Muscle layer of colon (tissue), 2 donors: ENCODE measurements around the gene PEX7.
"Not testable (repeated sequence)": the region's sequence is repeated elsewhere in the genome, so short reads cannot be mapped to it uniquely, and the experiment has no call there.

ENCODE experiments used
- H3K27ac ChIP-seq: one replicate; pipeline ENCODE4 v1.7.0; 2013; ENCODE audit warnings: low read depth, mild to moderate bottlenecking, low read length, moderate library complexity
- H3K27me3 ChIP-seq, 2 donors: one replicate each; pipeline ENCODE4 v1.7.0; 2013; ENCODE audit warnings: low read length in 2 of 2, mild to moderate bottlenecking in 2 of 2; ENCODE audit not compliant: insufficient read depth in 2 of 2, control insufficient read depth in 1 of 2
- H3K36me3 ChIP-seq: one replicate; pipeline ENCODE4 v1.7.0; 2013; ENCODE audit warnings: mild to moderate bottlenecking, low read length; ENCODE audit not compliant: insufficient read depth
- H3K4me1 ChIP-seq: one replicate; pipeline ENCODE4 v1.7.0; 2013; ENCODE audit warnings: mild to moderate bottlenecking, low read length; ENCODE audit not compliant: insufficient read depth
- H3K4me3 ChIP-seq, 2 donors: one replicate each; pipeline ENCODE4 v1.7.0; 2013; ENCODE audit warnings: low read length in 2 of 2, low read depth in 1 of 2, mild to moderate bottlenecking in 1 of 2, moderate library complexity in 1 of 2
- H3K9ac ChIP-seq: one replicate; pipeline ENCODE4 v1.7.0; 2013; ENCODE audit warnings: low read length
- H3K9me3 ChIP-seq: one replicate; pipeline ENCODE4 v1.7.0; 2013; ENCODE audit warnings: mild to moderate bottlenecking, low read length
- donor health status: abdominal sarcoma.
- donor health status: Adenocarcinoma of cecum.

Gene PEX7

GRCh38 chr6:136815608-136816007 lies 6.8 kb upstream of the PEX7 start:
- H3K36me3 ChIP-seq, H3K9me3 ChIP-seq, H3K9ac ChIP-seq, H3K27ac ChIP-seq, H3K4me3 ChIP-seq, H3K4me1 ChIP-seq, H3K27me3 ChIP-seq: not testable (repeated sequence)

DNA sequence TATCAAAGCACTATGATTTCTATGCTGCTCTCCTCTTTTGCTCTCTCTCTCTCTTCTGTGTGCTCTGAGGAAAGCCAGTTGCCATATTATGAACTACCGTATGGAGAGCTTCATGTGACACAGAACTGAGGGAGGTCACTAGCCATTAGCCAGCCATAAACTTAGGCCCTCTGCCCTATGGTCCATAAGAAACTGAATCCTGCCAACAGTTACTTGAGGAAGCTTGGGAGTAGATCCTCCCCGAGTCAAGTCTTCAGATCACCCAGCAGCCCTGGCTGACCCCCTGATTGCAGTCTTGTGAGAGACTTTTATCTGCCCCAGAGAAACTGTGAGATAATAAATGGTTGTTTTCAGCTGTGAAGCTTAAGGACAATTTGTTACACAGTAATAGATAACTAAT lies 5.7 kb upstream of the PEX7 start:
- H3K4me1 ChIP-seq, result peaks cover 2% of the 10 kb centered on the region
- no peak overlapping the region for H3K4me3 ChIP-seq
- no peaks in the 10 kb centered on the region for H3K9me3 ChIP-seq
- H3K9ac ChIP-seq, result no peak overlapping the region
- H3K36me3 ChIP-seq, result no peaks in the 10 kb centered on the region
- H3K27me3 ChIP-seq, result no peaks in the 10 kb centered on the region
- H3K27ac ChIP-seq, result no peak overlapping the region

DNA sequence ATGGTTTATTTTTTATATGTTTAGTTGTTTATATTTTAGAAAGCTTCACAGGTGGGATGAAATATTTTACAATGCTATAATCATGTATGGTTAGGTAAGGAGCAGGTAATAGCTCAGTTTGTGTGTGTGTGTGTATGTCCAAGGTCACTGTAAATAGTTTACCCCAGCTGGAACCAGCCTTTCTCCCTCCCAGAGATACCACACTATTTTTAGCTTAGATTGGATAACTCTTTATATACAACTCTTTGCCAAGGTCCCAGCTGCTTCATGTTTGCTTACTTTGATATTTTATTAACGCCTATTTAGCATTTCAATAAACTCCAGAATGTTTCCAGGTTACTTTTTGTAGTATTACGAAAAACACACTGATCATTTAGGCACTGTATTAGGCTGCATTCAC lies 1.8 kb upstream of the PEX7 start:
- Histone ChIP-seq H3K4me3 (no peak overlapping the region), H3K9me3 (no peaks in the 10 kb centered on the region), H3K4me1 (peaks cover 9% of the 10 kb centered on the region), H3K36me3 (no peaks in the 10 kb centered on the region), H3K27ac (no peak overlapping the region), H3K9ac (no peak overlapping the region), H3K27me3 (no peaks in the 10 kb centered on the region)

GRCh38 chr6:136822046-136822375 lies 381 bp upstream of the PEX7 start:
- Histone ChIP-seq H3K9me3 (no peaks in the 10 kb centered on the region), H3K9ac (peak overlapping the region; percentile 63), H3K4me1 (peaks cover 9% of the 10 kb centered on the region), H3K4me3 (peak overlapping the region; percentile 73 to 93), H3K27me3 (no peaks in the 10 kb centered on the region), H3K36me3 (no peaks in the 10 kb centered on the region), H3K27ac (peak overlapping the region; percentile 75)

DNA sequence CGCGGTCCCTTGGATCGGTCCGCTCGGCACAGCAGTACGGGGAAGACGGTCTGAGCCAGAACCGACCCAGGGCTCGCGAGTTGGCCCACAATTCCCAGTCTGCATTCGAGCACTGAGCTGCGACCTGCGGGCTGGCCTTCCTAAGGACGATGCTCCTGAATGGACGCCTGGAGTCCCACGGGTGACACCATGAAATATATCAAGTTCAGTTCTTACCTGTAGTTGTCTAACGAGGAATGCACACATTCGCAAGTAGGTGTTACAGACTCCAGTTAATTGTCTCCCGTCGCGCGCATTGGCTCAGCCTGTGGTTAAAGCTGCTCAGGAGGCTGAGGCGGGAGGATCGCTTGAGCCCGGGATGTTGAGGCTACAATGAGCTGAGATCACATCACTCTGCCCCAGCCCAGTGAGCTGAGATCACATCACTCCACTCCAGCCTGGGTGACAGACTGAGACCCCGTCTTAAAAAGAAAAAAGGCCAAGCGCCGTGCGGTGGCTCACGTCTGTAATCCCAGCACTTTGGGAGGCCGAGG lies 802 bp downstream of the PEX7 start:
- H3K4me3 ChIP-seq, result peak overlapping the region; percentile 73 to 93
- no peaks in the 10 kb centered on the region for H3K9me3 ChIP-seq
- H3K27me3 ChIP-seq, result no peaks in the 10 kb centered on the region
- peak overlapping the region; percentile 75 for H3K27ac ChIP-seq
- peak overlapping the region; percentile 63 for H3K9ac ChIP-seq
- no peaks in the 10 kb centered on the region for H3K36me3 ChIP-seq
- H3K4me1 ChIP-seq, result peaks cover 9% of the 10 kb centered on the region

DNA sequence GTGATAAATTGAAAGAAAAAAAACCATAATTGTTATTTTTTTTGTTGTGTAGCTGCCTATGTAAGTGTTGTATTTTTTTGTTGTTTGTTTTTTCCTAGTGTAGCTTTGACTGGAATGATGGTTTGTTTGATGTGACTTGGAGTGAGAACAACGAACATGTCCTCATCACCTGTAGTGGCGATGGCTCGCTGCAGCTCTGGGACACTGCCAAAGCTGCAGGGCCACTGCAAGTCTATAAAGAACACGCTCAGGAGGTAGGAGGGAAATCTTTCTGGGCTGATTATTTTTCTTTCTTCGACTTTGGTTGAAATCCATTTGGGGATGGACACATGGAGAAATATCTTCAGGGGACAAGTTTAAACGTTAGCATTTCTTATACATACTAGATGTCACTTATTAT lies 3.8 kb downstream of the PEX7 start:
- Histone ChIP-seq H3K4me3 (no peak overlapping the region), H3K4me1 (peaks cover 9% of the 10 kb centered on the region), H3K9me3 (no peaks in the 10 kb centered on the region), H3K9ac (no peak overlapping the region), H3K27ac (no peak overlapping the region), H3K27me3 (no peaks in the 10 kb centered on the region), H3K36me3 (no peaks in the 10 kb centered on the region)

- Histone ChIP-seq H3K36me3 (peaks cover 7% of the 10 kb centered on the region), H3K4me1 (no peaks in the 10 kb centered on the region), H3K9me3 (no peaks in the 10 kb centered on the region), H3K27ac (no peak overlapping the region), H3K27me3 (no peaks in the 10 kb centered on the region), H3K4me3 (no peak overlapping the region), H3K9ac (no peak overlapping the region)
Observed at GRCh38 chr6:136831873-136832562, 9.6 kb downstream of the PEX7 start.

- Histone ChIP-seq H3K4me1 (peaks cover 8% of the 10 kb centered on the region), H3K4me3 (no peak overlapping the region)
Observed at GRCh38 chr6:136840276-136841001, 18.0 kb downstream of the PEX7 start.

DNA sequence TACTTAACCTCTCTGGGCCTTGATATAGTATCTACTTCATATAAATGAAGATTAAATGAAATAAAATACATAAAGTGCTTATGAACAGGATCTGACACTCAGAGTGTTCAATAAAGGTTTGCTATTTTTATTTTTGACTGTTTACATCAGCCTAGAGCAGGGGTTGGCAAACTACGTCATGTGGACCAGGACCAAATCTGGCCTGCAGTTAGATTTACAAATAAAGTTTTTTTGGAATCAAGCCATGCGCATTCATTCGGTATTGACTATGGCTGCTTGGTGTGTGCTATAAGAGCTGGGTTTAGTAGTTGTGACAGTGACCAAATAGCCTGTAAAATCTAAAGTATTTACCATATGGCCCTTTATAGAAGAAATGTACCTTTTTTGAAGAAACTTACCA lies 20.8 kb downstream of the PEX7 start:
- Histone ChIP-seq H3K4me3 (no peak overlapping the region), H3K4me1 (peaks cover 8% of the 10 kb centered on the region), H3K9ac (no peak overlapping the region), H3K27ac (peak overlapping the region; percentile 44), H3K9me3 (no peaks in the 10 kb centered on the region), H3K36me3 (no peaks in the 10 kb centered on the region), H3K27me3 (no peaks in the 10 kb centered on the region)

More at GRCh38 chr6:136840276-136841001, 18.0 kb downstream of the PEX7 start:
- Histone ChIP-seq H3K9me3 (no peaks in the 10 kb centered on the region), H3K36me3 (no peaks in the 10 kb centered on the region), H3K27ac (no peak overlapping the region), H3K9ac (no peak overlapping the region), H3K27me3 (no peaks in the 10 kb centered on the region)

GRCh38 chr6:136846046-136846445 lies 23.7 kb downstream of the PEX7 start:
- Histone ChIP-seq H3K4me1 (peaks cover 8% of the 10 kb centered on the region), H3K27me3 (no peaks in the 10 kb centered on the region), H3K36me3 (no peaks in the 10 kb centered on the region), H3K27ac (no peak overlapping the region), H3K4me3 (no peak overlapping the region), H3K9ac (no peak overlapping the region), H3K9me3 (no peaks in the 10 kb centered on the region)

DNA sequence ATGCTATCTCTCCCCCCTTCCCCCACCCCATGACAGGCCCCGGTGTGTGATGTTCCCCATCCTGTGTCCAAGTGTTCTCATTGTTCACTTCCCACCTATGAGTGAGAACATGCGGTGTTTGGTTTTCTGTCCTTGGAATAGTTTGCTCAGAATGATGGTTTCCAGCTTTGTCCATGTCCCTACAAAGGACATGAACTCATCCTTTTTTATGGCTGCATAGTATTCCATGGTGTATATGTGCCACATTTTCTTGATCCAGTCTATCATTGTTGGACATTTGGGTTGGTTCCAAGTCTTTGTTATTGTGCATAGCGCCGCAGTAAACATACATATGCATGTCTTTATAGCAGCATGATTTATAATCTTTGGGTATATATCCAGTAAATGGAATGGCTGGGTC lies 24.1 kb downstream of the PEX7 start:
- not testable (repeated sequence) for H3K27ac ChIP-seq, H3K36me3 ChIP-seq, H3K9ac ChIP-seq, H3K27me3 ChIP-seq, H3K9me3 ChIP-seq, H3K4me3 ChIP-seq, H3K4me1 ChIP-seq
